DMS 273 (cell line): ENCODE data around the gene MLIP.
A peak's percentile ranks its signal among the peaks of the same experiment; 100 is the strongest.

ENCODE experiments used
- DNase-seq: peaks from one replicate; lab custom pipeline; 2025; ENCODE audit not compliant: unreplicated experiment; lab: John Stamatoyannopoulos, UW

The MLIP gene

GRCh38 chr6:54266400-54266923, 155.2 kb downstream of the MLIP start:
- DNase-seq, result peak; percentile 9

GRCh38 chr6:54267798-54268197, 156.6 kb downstream of the MLIP start:
- peak; percentile 80 for DNase-seq

- no peak for DNase-seq
Measured at GRCh38 chr6:54273214-54273820, 162.1 kb downstream of the MLIP start.

- no peak for DNase-seq
Measured at GRCh38 chr6:54274383-54274782, 163.1 kb downstream of the MLIP start.

GRCh38 chr6:54282186-54282585, 170.9 kb downstream of the MLIP start:
- DNase-seq, result no peak

GRCh38 chr6:54284161-54284860, 173.1 kb downstream of the MLIP start:
- no peak for DNase-seq

GRCh38 chr6:54285595-54285994, 174.4 kb downstream of the MLIP start:
- DNase-seq, result no peak

GRCh38 chr6:54286141-54286540, 174.9 kb downstream of the MLIP start:
- no peak for DNase-seq

- no peak for DNase-seq
Measured at GRCh38 chr6:54288474-54288873, 177.2 kb downstream of the MLIP start.

GRCh38 chr6:54289426-54289825, 178.2 kb downstream of the MLIP start:
- DNase-seq, result no peak

- peak; percentile 14 for DNase-seq
Measured at GRCh38 chr6:54291146-54291545, 179.9 kb downstream of the MLIP start.

- DNase-seq, result peak; percentile 5
Measured at GRCh38 chr6:54291738-54292137, 180.5 kb downstream of the MLIP start.

- DNase-seq, result no peak
Measured at GRCh38 chr6:54294965-54295532, 183.8 kb downstream of the MLIP start.

- no peak for DNase-seq
Measured at GRCh38 chr6:54299542-54300269, 188.5 kb downstream of the MLIP start.

- no peak for DNase-seq
Measured at GRCh38 chr6:54301770-54302169, 190.5 kb downstream of the MLIP start.

- no peak for DNase-seq
Measured at GRCh38 chr6:54307439-54307910, 196.2 kb downstream of the MLIP start.

- DNase-seq, result no peak
Measured at GRCh38 chr6:54308289-54308985, 197.2 kb downstream of the MLIP start, which contains the start of gene TINAG. Gene TINAG, plus strand, starts transcription at chr6:54308441. Its CDS starts 110 bp downstream, at chr6:54308551.

- DNase-seq, result no peak
Measured at GRCh38 chr6:54308986-54309315, 197.7 kb downstream of the MLIP start.

GRCh38 chr6:54310377-54311152, 199.3 kb downstream of the MLIP start:
- no peak for DNase-seq

GRCh38 chr6:54315656-54316055, 204.4 kb downstream of the MLIP start:
- DNase-seq, result peak; percentile 44
